ENCODE measurements around the gene KRTAP24-1.

GRCh38 chr21:30248844-30249243, 33.9 kb downstream of the KRTAP24-1 start:
- TF ChIP-seq POLR2A (IDR thresholded peaks at IDR 0.05; ENCODE audit: low read depth, low read length) (no peak), POLR2AphosphoS5 (IDR thresholded peaks at IDR 0.05; ENCODE audit: low read depth, low read length) (no peak), TAF1 (IDR thresholded peaks at IDR 0.05; ENCODE audit: borderline replicate concordance, low read depth, low read length) (no peak)

Data from GM12892 (cell line).